Lower leg skin (tissue), 3 donors: ENCODE data around the gene SP6.
A peak's percentile ranks its signal among the peaks of the same experiment; 100 is the strongest.

Experiments used
- CTCF ChIP-seq, 3 donors: fragments of 450-650 bp; IDR thresholded peaks; one replicate each; pipeline ENCODE4 v1.5.1; 2016; ENCODE audit warnings: antibody characterized with exemption in 3 of 3, mild to moderate bottlenecking in 3 of 3, moderate library complexity in 2 of 3
- POLR2A ChIP-seq, 2 donors: fragments of 450-650 bp; IDR thresholded peaks; one replicate each; pipeline ENCODE4 v1.6.1; 2016 to 2017; ENCODE audit warnings: antibody characterized with exemption in 2 of 2, mild to moderate bottlenecking in 1 of 2, moderate library complexity in 1 of 2

GRCh38 chr17:47889734-47890529 lies 39.0 kb upstream of the SP6 start:
- TF ChIP-seq POLR2A (IDR thresholded peaks at IDR 0.05) (no peak), CTCF (IDR thresholded peaks at IDR 0.05) (peak in 1 of 3 donors; percentile 70)
